ENCODE data around the gene LYZL2.
"Not testable (repeated sequence)": the region's sequence is repeated elsewhere in the genome, so short reads cannot be mapped to it uniquely, and the experiment has no call there.

The LYZL2 gene

DNA sequence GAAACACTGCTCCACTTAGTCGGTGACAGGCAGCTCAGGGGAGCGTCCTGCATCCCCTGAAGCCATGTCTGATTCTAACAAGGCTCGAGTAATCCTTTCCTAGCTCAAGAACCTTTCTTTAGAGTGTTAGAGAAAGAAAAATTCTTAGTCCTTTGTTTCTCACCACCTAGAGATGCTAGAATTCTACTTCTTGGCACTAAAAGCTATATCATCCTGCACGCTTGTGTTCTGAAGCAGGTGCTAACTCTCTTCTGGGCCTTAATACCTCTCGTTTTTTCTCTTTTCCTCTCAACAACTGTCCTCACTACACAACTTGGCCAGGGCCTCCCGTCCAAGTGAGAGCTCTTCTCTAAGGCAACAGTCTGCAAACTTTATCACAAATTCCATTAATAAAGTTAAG, at the start of gene LYZL2:
LYZL2 (minus strand) TSS at position 101 of the 400 bp plus-strand sequence. CDS start 2,838 bp downstream, outside the sequence.
- DNase-seq, result no peak

DNA sequence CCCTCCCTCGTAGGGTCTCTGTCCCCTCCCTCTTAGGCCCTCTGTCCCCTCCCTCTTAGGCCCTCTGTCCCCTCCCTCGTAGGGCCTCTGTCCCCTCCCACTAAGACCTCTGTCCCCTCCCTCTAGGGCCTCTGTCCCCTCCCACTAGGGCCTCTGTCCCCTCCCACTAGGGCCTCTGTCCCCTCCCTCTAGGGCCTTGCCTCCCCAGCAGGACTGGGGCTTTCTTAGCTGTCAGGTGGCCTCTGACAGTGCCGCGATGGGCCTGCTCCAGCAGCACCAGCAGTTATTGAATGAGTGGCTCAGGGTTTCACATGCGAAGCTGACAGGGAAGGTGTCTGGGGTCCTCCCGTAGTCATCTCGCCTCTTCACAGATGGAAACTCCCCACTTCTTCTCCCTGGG, 48.1 kb upstream of the LYZL2 start:
- DNase-seq, result not testable (repeated sequence)

DNA sequence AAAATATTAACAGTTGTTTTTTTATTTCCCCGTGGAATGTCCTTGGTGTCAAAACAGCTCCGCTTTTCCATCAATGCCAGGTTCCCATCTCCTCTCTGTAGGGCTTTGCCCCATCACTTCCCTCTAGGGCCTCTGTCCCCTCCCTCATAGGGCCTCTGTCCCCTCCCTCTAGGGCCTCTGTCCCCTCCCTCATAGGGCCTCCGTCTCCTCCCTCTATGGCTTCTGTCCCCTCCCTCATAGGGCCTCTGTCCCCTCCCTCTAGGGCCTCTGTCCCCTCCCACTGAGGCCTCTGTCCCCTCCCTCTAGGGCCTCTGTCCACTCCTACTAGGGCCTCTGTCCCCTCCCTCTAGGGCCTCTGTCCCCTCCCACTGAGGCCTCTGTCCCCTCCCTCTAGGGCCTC, 47.6 kb upstream of the LYZL2 start:
- DNase-seq, result not testable (repeated sequence)

DNA sequence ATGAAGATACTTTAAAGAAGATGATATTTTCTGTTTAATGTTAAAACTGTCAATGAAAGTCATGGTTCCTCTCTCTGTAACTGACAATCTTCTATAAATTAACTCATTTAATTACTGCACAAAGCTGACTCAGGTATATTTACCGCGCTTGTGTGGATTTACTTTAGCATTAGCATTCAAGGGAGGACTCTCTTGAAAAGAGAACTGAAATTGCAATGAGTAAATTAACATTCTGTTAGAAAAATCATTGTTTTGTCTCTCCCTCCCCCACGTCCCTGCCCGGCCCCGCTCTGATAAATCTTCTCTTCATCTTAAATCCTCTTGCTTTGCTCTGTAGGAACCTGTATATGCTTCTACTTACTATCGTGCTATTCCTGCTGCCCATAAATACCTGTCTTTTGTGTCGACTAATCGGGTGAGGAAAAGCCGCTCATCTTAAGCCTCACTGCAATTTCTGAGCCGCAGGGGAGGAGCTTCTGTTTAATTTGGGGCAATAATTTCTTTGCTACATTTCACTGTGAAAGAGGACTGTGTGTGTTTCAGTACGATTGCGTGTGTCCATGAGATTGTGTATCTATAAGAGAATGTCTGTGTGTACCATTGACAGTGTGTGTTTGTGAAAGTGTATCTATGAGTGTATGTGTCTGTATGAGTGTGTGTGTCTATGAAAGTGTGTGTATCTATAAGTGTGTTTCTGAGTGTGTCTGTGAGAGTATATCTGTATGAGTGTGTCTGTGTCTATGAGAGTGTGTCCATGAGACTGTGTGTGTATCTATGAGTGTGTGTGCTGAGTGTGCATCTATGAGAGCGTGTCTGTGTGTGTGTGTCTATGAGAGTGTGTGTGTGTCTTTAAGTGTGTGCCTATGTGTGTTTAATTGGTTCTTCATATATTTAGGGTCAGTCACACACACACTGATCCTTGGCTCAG, 46.5 kb upstream of the LYZL2 start:
- DNase-seq, result no peak

DNA sequence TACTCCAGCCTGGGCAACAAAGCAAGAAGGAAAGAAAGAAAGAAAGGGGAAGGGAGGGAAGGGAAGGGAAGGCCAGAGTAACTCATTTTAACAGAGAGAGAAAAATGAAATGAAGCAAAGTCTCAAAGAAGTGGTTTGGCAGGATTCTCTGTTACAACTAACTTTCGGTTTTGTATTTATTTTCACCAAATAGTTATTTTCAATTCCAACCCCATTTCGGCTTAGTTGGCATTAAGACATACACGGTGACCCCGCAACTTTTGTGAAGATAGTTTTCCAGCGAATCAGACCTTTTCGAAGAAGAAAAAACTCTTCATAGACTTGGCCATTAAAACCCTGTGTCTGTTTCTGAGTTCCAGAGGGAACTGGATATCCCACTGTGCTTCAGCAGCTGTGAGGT, 45.2 kb upstream of the LYZL2 start:
- DNase-seq, result no peak

DNA sequence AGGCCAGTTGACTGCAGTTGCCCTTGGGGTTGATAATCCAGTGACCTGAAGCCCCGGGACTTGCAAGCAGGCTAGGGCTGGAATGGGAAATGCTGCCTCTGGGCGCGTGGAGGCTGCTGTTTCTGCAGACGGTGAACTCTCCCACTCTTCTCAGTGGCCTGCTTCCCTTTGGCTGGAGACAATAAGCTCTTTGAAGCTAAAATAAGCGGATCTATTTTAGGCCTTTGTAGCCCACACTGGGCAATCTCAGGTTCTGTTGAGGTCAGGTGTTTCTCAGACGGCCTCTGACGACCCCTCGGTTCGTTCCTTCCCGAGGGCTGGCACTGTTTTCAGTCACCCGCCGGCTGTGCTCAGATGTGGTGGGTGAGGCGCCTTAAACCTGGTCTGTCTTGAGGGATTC, 43.7 kb upstream of the LYZL2 start:
- not testable (repeated sequence) for DNase-seq

DNA sequence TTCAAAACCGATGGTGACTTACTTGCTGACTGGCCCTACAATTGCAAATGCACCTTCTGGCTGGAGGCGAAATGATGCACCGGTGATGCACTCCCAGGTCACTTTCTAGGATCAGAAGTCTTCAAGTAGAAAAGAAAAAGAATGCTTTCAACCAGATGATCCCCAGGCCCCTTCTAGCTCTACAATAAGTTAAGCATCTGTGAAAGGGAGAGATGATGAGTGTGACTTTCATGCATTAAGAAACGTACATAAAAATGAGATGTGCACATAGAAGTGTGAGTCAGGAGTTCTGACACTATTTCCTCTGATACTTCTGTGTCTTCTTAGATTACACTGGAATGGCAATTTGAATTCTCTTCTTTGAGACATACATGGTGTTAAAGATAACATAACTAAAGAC, 42.8 kb upstream of the LYZL2 start:
- DNase-seq, result not testable (repeated sequence)

DNA sequence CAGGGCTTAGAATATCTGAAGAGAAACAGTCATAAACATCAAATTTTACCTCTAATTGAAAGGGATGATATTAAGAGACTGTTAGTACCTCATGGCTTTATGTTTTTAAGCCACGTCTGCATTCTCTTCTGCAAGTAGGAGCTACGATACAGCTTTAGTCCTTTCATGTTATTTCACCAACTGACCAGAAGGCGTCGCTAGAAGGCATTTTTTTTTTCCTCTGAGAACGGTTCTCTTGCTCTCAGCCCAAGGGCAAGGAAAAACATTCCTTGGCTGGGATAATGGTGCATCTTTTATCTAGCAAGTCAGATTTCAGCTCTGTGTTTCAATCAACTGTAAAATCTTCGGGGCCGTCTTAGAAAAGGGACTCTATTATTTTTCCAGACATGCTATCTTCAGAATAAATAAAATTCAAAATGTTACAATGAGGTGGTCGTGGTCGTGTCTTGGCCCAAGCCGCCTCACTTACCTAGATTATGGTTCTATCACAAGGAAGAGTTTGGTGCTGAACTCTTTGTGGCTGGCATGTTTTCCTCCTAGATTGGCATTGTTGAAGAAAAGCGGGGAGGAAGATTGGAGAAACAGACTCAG, 41.6 kb upstream of the LYZL2 start:
- peak; percentile 26 for DNase-seq

DNA sequence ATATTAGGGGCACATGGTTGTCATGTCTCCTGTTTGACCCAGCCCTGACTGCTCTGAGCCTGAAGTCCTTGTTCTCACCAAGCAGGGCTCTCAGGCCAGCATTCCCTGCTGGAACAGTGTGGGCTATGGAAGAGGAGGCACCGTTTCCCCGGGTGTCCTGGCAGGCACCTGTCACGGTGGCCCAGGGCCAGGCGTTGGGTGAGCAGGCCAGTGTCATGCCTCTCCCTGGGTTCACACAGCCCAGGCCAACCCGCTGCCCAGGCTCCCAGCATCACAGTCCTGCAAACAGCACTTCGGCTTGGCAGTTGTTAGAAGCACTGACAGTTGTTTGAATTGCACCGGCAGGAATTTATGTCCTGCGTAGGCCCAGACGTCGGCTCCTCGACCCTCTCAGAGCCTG, 38.4 kb upstream of the LYZL2 start:
- DNase-seq, result not testable (repeated sequence)

DNA sequence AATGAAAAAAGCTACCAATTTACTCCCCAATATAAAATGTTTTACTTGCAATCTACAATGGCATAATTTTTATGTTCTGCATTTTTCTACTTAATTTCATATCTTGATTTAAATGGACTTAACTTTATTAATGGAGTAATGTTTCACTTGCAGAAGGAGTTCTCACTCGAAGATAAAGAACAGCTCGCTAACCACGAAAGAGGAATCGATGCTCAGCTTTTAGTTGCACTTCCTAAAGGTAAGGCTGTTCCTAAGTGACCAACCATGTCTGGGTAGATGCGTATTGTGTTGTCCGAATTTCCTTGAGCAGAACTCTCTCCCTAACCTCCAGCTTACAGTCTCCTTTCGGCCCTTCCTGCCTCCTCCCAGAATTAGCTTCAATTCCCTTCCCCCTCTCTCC, 33.9 kb upstream of the LYZL2 start:
- not testable (repeated sequence) for DNase-seq

DNA sequence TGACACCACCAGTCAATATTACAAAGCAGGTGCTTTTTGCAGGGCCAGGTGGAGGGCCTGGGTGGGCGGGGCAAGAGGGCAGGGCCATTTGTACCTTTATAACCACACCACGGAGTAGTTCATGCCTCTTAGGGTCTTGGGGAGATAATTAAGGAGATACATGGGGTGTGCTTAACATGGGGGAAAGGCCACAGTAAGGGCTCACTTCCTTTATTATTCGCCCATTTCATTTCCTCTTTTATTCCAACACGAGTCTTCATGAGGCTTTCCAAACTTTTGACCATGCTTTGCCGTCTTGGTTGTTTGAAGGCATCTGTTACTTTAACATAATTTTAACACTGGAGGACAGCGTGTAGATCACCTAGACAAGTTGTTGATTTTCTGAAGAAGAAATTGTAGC, 33.3 kb upstream of the LYZL2 start:
- no peak for DNase-seq

DNA sequence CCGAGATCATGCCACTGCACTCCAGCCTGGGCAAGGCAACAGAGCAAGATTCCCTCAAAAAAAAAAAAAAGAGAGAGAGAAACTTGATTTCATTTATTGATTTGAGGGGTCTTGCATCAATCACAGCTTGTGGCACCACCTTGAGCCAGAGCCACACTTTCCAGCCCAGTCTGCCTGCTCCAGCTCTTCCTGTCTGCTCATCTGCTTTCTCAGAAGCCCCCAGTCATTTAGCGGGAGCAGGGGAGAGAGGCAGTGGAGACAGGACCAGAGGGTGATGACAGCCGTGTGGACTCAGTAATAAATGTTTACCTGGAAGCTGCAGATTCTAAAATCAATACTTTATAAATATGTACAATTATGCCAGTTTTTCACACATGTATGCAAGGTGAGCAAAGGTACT, 30.8 kb upstream of the LYZL2 start:
- not testable (repeated sequence) for DNase-seq

DNA sequence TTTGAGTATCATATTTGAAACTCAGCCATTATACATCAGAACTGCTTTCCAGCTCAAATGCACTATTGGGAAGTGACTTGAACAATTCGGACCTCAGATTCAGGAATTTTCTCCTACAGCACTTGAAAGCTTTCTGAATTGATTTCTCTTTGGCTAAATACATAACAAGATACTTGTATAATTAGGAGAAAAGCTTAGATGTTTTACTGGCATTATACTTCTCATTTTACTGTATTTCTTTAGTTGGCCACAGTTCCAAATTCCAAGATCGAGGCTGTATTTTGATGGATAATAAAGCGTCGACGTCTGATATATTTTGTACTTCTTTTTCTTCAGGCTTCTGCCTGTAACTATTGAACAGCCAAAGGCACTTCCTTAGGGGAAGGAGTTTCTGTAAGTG, 26.7 kb upstream of the LYZL2 start:
- DNase-seq, result no peak

DNA sequence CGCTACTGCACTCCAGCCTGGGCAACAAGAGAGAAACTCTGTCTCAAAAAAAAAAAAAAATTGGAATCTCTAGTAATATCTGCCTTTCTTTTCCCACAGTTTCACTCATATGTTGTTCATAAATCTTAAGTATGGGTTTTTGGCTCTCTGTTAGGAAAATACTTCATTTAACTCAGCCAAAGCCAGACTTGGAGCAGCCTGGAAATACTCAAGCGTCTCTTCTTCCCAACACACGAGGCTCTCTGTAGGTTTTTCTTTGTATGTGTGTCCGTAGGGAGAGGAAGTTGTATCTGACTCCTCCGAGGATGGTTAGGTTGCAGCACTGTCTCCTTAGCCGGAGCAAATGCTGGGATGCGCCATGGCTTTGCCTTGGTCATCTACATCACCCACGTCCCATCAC, 25.4 kb upstream of the LYZL2 start:
- not testable (repeated sequence) for DNase-seq

DNA sequence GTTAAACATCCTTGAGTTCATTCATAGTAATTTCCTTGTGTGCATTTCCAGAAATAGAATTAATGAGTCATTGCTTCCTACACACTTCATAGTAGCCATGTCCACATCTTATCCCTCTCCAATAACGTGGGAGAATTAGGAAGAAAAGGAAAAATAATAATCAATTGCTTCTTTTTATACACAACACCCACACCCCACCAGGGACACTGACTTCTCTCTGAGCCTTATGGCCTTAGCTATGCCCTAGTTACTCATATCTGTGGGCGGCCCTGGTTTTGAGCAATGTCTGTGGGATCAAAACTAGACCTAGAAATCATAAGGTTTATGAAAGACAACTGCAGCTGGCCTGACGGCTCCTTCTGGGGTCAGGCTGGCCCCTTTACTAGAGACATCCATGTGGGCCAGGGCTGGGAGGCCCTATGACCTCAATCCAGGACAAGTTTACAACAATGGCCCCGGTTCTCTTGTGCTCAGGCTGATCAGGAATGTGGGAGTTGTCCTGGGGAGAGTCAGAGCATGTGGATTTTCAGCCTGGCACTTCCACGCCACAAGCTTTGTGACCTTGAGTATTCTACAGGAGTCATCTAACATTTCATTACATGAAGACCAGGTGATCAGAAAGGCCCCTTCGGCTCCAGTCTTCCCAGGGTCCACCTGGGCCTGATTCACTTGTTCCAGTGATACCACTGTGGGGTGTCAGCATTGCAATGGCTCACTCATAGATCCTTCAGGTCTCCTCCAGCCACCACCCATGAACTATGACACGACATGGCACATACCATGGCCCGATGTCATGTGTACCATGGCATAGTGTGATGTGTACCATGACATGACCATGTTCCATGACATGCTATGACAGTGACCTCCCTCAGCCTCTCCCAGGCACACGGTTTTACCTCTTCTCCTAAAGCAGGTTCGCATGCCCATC, 22.2 kb upstream of the LYZL2 start:
- not testable (repeated sequence) for DNase-seq

DNA sequence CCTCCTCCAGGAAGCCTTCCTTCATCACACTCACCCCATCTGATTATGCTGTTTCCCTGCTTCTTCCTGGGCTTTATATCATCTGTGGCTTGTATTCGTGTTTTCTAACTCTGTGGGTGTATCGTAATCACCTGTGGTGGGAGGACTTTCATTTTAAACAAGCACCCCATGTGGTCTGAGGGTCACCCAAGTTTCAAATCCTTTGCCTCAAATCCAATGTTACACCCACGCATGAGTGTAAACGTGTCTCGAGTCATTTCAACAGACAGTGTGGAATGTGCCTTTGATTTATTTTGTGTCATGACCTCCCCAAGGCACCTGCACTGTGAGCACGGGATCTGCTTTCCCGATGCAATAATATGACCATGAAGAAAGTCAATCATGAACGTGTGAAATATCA, 17.5 kb upstream of the LYZL2 start:
- no peak for DNase-seq

DNA sequence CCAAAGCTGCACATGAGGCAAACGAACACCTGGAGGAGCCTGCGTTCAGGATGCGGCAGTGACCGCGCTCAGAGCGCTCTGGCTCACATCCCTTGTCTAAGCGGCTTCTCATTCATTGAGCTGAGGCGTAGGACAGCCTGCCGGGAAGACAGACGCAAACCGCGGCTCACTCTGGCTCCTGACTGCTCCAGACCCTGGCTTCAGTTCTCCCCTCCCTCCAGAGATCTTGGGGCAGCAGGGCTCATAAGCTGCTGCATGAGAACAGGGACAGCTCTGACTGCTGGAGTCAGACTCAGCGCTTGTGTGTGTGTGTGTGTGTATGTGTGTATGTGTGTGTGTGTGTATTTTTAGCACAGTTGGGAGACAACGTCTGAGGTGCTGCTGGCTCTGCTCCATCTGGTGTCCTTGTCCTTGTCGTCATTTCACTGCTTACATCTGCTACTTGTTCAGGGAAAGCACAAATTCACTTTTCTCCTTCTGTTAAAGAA, 15.8 kb upstream of the LYZL2 start:
- peak; percentile 23 for DNase-seq

DNA sequence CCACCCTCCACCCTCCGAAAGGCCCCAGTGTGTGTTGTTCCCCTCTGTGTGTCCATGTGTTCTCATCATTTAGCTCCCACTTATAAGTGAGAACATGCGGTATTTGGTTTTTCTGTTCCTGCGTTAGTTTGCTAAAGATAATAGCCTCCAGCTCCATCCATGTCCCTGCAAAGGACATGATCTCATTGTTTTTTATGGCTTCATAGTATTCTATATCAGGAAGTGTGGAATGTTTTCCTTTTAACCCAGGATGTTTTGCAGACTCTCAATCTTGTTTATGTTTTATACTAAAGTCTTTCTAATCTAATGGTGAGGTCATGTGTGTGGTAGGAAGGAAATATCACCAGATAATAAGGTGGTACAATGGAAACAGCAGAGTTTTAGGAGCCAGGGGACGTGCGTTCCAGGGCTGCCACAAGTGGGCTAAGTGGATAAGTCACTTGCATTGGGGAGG, 14.9 kb upstream of the LYZL2 start:
- not testable (repeated sequence) for DNase-seq

DNA sequence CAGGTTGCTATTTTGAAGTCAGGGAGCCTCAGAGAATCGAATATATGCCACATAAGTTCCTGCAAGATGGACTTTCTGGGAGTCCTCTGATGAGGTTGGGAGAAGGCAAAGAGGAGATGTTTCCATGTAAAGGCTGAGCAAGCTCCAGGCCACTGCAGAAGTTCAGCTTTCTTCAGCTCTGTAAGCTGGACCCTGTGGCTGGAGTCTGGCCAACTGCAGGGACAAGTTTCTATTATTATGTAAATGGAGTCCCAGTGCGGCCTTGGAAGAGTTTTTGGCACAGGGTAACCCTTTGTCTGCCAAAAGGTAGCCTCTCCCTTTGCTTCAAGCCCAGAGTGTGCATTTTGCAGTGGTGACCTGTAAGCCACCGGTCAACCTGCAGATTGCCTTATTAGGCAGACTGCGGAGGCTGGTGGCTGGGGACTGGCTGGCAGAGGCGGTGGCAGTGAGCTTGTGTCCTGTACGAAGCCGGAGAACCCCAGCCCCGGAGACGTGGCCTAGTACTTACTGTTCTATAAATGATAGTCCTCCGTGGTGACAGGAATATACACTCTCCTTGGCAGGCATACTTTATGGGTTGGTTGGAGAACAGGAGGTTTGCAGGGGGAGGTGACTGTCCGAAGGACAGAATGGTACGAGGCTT, 14.1 kb upstream of the LYZL2 start:
- not testable (repeated sequence) for DNase-seq

DNA sequence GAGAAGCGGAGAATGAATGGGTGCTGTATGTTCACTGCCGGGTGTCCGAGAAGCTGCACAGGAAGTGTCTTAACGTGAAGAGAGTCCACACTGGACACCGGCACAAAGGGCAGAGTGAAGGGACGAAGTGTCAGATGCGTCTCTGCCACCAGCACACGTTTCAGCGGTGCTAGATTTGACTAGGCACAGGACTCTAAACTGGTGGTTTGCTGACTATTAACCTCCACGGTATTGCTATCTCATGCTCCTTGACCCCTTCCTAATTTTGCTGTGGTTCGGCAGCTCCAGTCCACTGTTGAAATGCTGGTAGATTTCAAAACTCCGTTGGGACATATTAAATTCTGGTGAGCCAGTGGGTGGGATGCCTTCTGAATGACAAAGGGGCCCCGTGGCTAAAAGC, 13.3 kb upstream of the LYZL2 start:
- not testable (repeated sequence) for DNase-seq

DNA sequence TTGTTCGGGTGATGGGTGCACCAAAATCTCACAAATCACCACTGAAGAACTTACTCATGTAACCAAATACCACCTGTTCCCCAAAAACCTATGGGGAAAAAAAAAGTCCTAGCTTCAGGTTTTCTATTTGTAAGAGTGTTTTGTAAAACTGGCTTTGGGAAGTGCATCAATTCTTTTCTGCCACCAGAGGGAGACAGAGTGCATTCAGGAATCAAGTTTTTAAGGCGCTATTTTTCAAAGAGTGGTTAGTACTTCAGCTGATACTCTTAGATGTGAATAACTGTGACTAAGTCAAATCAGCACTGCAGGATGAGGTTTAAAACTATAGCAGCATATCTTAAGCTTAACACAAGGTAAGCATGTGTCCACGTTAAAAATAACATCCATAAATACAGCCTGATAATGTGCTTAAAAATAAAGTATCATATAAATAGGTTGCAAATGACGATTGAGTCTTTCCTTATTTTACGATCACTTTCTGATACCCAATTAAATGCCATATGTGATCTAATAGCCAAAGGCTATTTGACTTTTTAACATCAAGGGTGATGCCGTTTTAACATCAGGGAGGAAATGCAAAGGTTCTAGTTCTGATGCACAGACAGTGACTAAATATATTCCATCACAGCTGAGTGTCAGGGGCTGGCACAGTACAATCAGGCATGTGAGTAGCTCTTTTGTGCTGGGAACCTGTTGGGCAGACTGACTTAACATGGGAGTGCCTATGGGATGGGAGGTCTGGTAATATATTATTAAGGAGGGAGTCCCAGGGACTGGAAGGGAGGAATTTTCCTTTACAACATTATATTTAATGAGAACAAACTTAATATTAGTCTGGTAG, 10.6 kb upstream of the LYZL2 start:
- peak; percentile 25 for DNase-seq

Data from DMS79 treated with DMSO at 0.1 percent for 48 hours (cell line).